Psoas muscle (tissue), 8 donors: ENCODE results near the gene SLC35F2. TPM values are rescaled to one million over a fixed set of nuclear protein-coding genes. Genes with fewer than 3 reads are reported as not detected.
"Not testable (repeated sequence)": the region's sequence is repeated elsewhere in the genome, so short reads cannot be mapped to it uniquely, and the experiment has no call there.

Experiments used
- ATAC-seq, 4 donors: fragments of 200-7000 bp; cut with Tn5 transposase; one replicate each; pipeline ENCODE4 v1.9.1; 2020; ENCODE audit warnings: moderate library complexity in 3 of 4, mild to moderate bottlenecking in 2 of 4
- DNase-seq, 2 donors: peaks; one replicate each; pipeline ENCODE4 v3.0.0-alpha.2; 2020
- H3K27ac ChIP-seq: fragments of 200-600 bp; one replicate; pipeline ENCODE4 v1.8.0; 2022
- H3K27me3 ChIP-seq, 3 donors: fragments of 200-600 bp in 1 of 3; one replicate each; pipeline versions ENCODE4 v1.6.1 to v1.8.0; 2013 to 2022; ENCODE audit warnings: low read length in 2 of 3, mild to moderate bottlenecking in 2 of 3, moderate library complexity in 1 of 3; ENCODE audit not compliant: insufficient read depth in 3 of 3
- H3K36me3 ChIP-seq, 2 donors: fragments of 200-600 bp in 1 of 2; one replicate each; pipeline versions ENCODE4 v1.6.1 to v1.8.0; 2013 to 2022; ENCODE audit warnings: low read depth in 1 of 2, mild to moderate bottlenecking in 1 of 2, moderate library complexity in 1 of 2; ENCODE audit not compliant: insufficient read depth in 1 of 2
- H3K4me1 ChIP-seq: fragments of 200-600 bp; one replicate; pipeline ENCODE4 v1.8.0; 2022
- H3K4me3 ChIP-seq: fragments of 200-600 bp; one replicate; pipeline ENCODE4 v1.8.0; 2022; ENCODE audit warnings: mild to moderate bottlenecking
- H3K9me3 ChIP-seq: fragments of 200-600 bp; one replicate; pipeline ENCODE4 v1.8.0; 2022
- CTCF ChIP-seq: fragments of 200-600 bp; IDR thresholded peaks from one replicate; pipeline ENCODE4 v1.8.0; 2022; ENCODE audit warnings: antibody characterized with exemption
- WGBS, 3 donors: extraction: QIAGEN DNeasy Blood & Tissue Kit; methylation state at CpG; one replicate each; pipeline versions ENCODE4 v1.1.6 to v1.1.7; 2013; 5-methylcytosine and 5-hydroxymethylcytosine counted together
- intact Hi-C, 2 donors: fragments of 100-400 bp; cut with DNase I; formaldehyde crosslinking; loops; one replicate each; pipeline versions ENCODE4 v1.11.0 to v1.14.2; 2022
- polyA plus RNA-seq, 3 donors: library from polyadenylated mRNA; stranded (reverse); fragments of 200-250 nt; gene quantifications; one replicate each; pipeline ENCODE4 v1.2.3, GENCODE V29; 2013
- total RNA-seq, 4 donors: library from RNA; stranded (reverse); fragmentation: NEBNext Ultra II Directional in 2 of 4; extraction: Animal tissue kit (Norgen Biotek cat#: 25700) in 2 of 4; gene quantifications; one replicate each; pipeline versions ENCODE4 v1.2.1 to v1.2.4, GENCODE V29; 2021 to 2023
- donor health status: healthy with polysubstance abuse.
- donor health status: DM: no; HTN: no; CAD: no; lungs with moderate emphysema.
- donor health status: Bipolar disorder and iron deficiency.
- donor health status: healthy.
- donor health status: DM: yes; HTN: yes; CAD: no.
- donor health status: DM: no; HTN: no; CAD: no.
- donor health status: DM: no; HTN: no; CAD: no.
- donor health status: DM: yes; HTN: yes; CAD: no.

SLC35F2 gene
- total and polyA plus RNA-seq, 7 donors, result 0.37 to 1.7 (median 0.70) TPM

- Histone ChIP-seq H3K27me3 (no peaks in the 10 kb centered on the region), H3K27ac (no peak overlapping the region), H3K4me3 (no peak overlapping the region), H3K4me1 (no peaks in the 10 kb centered on the region), H3K9me3 (no peaks in the 10 kb centered on the region), H3K36me3 (no peaks in the 10 kb centered on the region)
- no peak for ATAC-seq
- 81 to 87% (median 85%) methylated on average over 7 of the region's 7 CpGs for WGBS, 3 donors
- intact Hi-C loops, result no loop called here
- no peak for TF ChIP-seq CTCF
- no peak for DNase-seq
These were observed 79.6 kb downstream of the SLC35F2 start for GRCh38 chr11:107778839-107779517.

GRCh38 chr11:107777110-107777509 lies 81.5 kb downstream of the SLC35F2 start:
- WGBS, 3 donors, result 58 to 77% (median 67%) methylated on average over 2 of the region's 2 CpGs
- TF ChIP-seq CTCF, result no peak
- H3K4me3 ChIP-seq, result no peak overlapping the region
- H3K4me1 ChIP-seq, result no peaks in the 10 kb centered on the region
- H3K27ac ChIP-seq, result no peak overlapping the region
- no peaks in the 10 kb centered on the region for H3K9me3 ChIP-seq
- no peaks in the 10 kb centered on the region for H3K27me3 ChIP-seq
- no peaks in the 10 kb centered on the region for H3K36me3 ChIP-seq
- ATAC-seq, result no peak
- DNase-seq, result no peak
- intact Hi-C loops, result no loop called here

- Histone ChIP-seq H3K36me3 (no peaks in the 10 kb centered on the region), H3K4me1 (no peaks in the 10 kb centered on the region), H3K27ac (no peak overlapping the region), H3K27me3 (no peaks in the 10 kb centered on the region), H3K4me3 (no peak overlapping the region), H3K9me3 (no peaks in the 10 kb centered on the region)
- DNase-seq (no peak), ATAC-seq (no peak)
- TF ChIP-seq CTCF, result no peak
- WGBS, 3 donors, result 94 to 98% (median 95%) methylated on average over 6 of the region's 6 CpGs
- intact Hi-C loops, result no loop called here
These were observed 82.5 kb downstream of the SLC35F2 start for GRCh38 chr11:107776062-107776461.

GRCh38 chr11:107770551-107770951 lies 88.0 kb downstream of the SLC35F2 start:
- no peak for TF ChIP-seq CTCF
- DNase-seq (no peak), ATAC-seq (peak; percentile 57 to 73 (median 70))
- intact Hi-C loops, result loop anchor here (2.0 to 5.0 kb wide), 3 partner anchors 68 to 194 kb away; no protein-coding TSS in a partner anchor
- H3K36me3 ChIP-seq, result no peaks in the 10 kb centered on the region
- no peaks in the 10 kb centered on the region for H3K9me3 ChIP-seq
- H3K4me3 ChIP-seq, result peak overlapping the region; percentile 0
- H3K27me3 ChIP-seq, result no peaks in the 10 kb centered on the region
- WGBS, 3 donors, result 25 to 50% (median 27%) methylated on average over 3 of the region's 3 CpGs
- peak overlapping the region; percentile 85 for H3K27ac ChIP-seq
- H3K4me1 ChIP-seq, result peaks cover 16% of the 10 kb centered on the region

- H3K4me1 ChIP-seq, result peaks cover 16% of the 10 kb centered on the region
- TF ChIP-seq CTCF, result no peak
- no peaks in the 10 kb centered on the region for H3K36me3 ChIP-seq
- WGBS, 3 donors, result 30 to 46% (median 35%) methylated on average over 3 of the region's 3 CpGs
- no peak for DNase-seq
- no peaks in the 10 kb centered on the region for H3K9me3 ChIP-seq
- no peaks in the 10 kb centered on the region for H3K27me3 ChIP-seq
- peak overlapping the region; percentile 85 for H3K27ac ChIP-seq
- no peak overlapping the region for H3K4me3 ChIP-seq
- intact Hi-C loops, result loop anchor here in 1 of 2 donors (2.0 kb wide), 1 partner anchor 50 kb away; no protein-coding TSS in a partner anchor
- peak; percentile 89 to 96 (median 94) for ATAC-seq
These were observed 89.4 kb downstream of the SLC35F2 start for GRCh38 chr11:107769189-107769588.

GRCh38 chr11:107758719-107759355 lies 99.8 kb downstream of the SLC35F2 start:
- H3K27ac ChIP-seq, result not testable (repeated sequence)

More at GRCh38 chr11:107758719-107759355, 99.8 kb downstream of the SLC35F2 start:
- 69 to 89% (median 76%) methylated on average over 6 to 7 of the region's 7 CpGs for WGBS, 3 donors
- ATAC-seq, H3K4me1 ChIP-seq, H3K27me3 ChIP-seq, intact Hi-C loops, DNase-seq, H3K4me3 ChIP-seq, H3K9me3 ChIP-seq, H3K36me3 ChIP-seq: not testable (repeated sequence)
